GM19397 (cell line): Measurements from ENCODE around the gene MRPL36.
"Not testable (repeated sequence)": the region's sequence is repeated elsewhere in the genome, so short reads cannot be mapped to it uniquely, and the experiment has no call there.

Source experiments
- ATAC-seq: cut with Tn5 transposase; IDR thresholded peaks from one replicate; pipeline ENCODE4 v1.9.1; 2021; ENCODE audit warnings: mild to moderate bottlenecking, moderate library complexity; ENCODE audit not compliant: unreplicated experiment

The MRPL36 gene

GRCh38 chr5:1799602-1800471, at the start of gene MRPL36:
MRPL36 (minus strand) TSS chr5:1799837; CDS start chr5:1798935, 902 bp downstream.
- peak; percentile 61 for ATAC-seq

DNA sequence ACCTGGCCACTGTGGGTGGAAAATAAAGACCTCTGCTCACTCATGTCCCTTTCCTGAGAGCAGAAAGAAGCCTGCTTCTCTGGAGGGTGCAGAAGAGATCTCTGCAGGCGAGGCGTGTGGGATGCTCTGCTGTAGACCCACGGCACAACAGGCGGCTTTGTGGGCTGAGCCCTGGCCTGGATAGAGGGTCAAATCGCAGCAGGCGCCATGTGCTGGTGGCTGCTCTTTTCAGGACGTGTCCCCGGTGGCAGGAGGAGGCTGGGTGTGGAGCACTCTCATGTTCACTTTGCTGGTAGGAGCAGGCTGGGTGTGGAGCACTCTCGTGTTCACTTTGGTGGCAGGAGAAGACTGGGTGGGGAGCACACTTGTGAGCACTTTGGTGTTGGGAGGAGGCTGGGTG, 48.0 kb upstream of the MRPL36 start:
- ATAC-seq: no peak

DNA sequence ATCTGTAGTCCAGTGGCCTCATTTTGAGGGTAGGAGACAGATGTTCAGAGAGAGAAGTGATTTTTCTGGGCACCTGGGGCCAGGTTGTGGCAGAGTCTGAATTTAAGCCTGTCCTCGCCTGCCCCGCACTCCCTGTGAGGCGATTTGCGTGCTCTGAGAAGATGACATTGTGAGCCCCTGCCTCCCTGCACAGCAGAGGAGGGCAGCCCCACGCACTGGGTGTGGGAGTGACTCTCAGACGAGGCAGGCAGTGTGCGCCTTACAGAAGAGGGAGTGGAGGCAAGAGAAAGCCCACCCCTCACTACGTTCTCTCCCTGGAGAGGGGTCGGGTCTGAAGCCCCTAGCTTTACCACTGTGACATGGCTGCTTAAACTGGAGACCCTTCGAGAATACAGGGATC, 47.4 kb upstream of the MRPL36 start:
- no peak for ATAC-seq

- ATAC-seq: no peak
Measured at GRCh38 chr5:1846583-1846982, 46.9 kb upstream of the MRPL36 start.

- no peak for ATAC-seq
Measured at GRCh38 chr5:1845696-1846095, 46.1 kb upstream of the MRPL36 start.

GRCh38 chr5:1844708-1845436, 45.2 kb upstream of the MRPL36 start:
- ATAC-seq: no peak

DNA sequence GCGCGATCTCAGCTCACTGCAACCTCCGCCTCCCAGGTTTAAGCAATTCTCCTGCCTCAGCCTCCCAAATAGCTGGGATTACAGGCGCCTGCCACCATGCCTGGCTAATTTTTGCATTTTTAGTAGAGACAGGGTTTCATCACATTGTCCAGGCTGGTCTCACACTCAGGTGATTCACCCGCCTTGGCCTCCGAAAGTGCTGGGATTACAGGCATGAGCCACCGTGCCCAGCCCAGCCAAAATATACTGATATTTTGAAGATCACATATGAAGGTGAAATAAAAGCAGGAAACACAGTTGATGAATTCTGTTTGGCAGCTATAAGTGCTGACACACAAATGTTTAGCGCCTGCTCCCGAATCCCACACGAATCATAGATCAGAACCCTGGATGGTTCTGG, 44.1 kb upstream of the MRPL36 start:
- not testable (repeated sequence) for ATAC-seq

DNA sequence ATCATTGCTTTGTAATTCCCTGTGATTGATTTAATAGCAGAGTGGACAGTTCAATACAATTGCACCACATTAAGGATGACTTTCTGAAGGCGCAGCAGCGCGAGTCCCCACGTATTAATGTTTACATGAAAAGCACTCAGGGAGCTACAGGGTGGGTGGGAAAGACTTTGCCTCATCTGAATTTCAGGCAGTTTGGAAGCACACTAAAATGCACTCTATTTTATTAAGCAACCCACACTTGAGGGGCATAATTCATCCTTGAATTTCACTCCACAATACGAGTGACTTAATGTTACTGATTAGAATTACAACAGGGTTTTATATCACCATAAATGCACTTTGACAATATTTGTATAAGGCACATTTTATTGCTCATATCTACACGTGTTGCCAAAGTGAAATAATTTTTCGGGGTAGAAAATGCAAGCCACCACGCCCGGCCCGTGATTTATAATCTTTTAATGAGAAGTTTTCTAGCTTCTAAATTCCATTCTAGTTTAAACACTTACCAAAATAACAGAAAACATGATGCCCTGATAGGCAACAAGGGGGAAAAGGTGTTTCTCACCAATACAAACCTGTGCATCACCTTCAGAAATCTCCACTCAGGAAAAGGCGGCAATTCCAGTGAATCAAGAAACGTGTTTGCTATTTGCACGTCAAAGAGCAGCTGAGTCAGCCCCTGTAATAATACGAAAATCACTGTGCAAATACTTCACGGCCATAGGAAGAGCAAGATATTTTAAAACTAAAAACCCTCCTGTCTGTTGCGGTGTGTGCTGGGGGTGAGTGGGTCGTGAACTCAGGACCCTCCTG, 42.6 kb upstream of the MRPL36 start:
- no peak for ATAC-seq

- no peak for ATAC-seq
Measured at GRCh38 chr5:1840741-1841521, 41.3 kb upstream of the MRPL36 start.

DNA sequence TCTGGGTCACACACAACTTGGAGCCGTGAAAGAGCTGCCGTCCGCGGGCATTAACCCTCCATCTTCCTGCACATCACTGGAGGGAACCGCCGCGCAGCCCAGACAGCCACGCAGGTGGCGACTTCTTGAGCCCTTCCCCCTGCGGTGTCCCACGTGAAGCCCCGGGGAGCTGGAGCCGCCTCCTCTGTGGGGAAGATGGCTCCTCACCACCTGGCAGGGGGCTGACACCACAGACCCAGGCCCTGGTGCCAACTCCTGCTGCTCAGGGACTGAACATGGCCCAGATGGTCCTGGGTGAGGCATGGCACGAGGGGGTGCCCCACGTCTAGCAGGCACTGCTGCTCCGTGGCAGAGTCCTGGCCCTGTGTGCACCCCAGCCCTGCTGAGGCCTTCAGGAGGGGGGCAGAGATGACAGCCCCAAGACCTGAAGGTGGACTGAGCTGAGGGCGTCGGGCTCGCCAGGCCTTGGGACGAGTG, 40.5 kb upstream of the MRPL36 start:
- no peak for ATAC-seq

- no peak for ATAC-seq
Measured at GRCh38 chr5:1838013-1838412, 38.4 kb upstream of the MRPL36 start.

DNA sequence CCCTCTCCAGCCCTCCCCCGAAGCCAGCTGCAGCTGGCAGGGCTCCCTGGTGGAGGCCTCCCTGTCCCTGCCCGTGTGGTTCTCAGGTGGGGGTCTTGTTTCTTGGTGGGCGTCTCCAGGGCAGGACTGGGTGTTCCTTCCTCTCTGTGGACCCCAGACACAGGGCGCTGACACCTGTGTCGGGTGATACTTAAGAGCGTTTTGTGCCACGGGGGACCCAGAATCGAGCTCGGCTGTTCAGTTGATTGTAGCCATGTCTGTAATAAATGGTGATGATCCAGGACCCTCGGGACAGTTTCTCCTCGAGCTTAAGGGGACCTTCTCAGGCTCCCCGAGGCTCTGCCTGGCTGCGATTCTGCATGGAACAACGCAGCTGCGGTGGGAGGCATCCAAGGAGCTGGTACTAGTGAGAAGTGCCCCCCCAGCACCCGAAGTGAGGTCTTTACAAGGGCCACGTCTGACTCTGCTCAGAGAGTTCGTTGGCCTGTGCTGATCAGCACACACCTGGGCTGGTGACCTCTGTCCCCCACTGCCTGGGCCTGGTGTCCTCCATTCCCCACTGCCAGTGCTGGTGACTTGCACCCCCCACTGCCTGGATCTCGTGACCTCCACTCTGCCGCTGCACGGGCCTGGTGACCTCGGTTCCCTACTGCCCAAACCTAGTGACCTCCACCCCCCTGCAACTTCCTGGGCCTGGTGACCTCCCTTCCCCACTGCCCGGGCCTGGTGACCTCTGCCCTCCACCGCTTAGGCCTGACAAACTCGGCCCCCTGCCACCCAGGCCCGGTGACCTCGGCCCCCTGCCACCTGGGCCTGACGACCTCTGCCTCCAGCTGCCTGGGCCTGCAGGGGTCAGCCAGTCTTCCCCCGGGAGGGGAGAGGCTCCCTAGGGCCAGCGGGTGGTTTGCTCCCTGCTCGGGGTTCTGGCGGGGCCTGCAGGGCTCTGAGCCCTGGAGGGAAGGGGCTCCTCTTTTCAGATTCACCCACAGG, 37.5 kb upstream of the MRPL36 start:
- no peak for ATAC-seq

DNA sequence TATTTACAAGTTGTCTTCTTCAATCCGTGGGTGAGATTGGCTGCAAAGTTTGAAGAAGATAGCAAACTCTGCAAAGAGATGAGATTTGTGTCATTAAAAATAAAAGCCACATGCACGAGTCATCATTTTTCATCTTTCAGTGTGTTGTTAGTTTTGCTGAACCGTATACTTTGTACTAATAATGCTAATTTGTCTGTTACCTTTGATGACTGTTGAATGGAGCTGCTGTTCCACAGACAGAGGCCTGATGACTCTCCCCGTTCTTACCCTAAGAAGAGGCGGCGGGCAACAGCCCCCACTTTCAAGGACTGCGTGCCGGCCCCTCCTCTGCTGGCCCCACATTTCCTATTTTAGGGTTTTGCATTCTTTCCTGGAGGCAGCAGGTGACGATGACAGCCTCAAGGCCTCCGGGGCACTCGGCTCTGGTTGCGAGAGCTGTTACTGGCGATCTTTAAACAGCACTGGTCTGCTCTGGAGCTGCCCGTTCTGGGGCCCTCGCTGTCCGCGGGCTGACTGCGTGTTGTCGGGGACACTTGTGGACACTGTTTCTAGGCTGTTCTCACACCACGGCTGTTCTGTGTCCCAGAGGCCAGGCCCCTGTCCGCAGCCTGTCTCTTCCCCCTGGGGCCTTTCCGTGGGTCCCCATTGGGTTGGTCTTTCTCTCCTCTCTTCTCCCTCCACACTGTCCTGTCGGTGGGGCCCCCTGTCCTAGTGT, 36.7 kb upstream of the MRPL36 start:
- ATAC-seq: no peak

DNA sequence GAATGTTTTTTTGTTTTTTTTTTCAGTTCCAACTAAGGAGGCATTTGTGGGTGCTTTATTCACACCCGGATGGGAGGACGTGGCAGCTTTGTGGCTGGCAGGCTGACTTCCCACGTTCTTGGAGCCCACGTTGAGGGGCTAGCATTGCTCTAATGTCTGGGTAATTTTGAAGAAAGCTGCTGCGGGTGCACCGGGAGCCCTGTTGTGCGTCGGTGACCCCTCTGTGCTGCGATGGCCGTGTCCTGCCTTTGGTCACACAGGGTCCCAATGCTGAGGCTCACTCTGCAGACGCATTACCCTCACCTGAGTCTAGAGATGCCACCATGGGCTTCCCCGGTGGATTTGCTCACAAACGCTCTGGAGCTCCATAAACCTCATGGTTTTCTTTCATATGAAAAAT, 35.8 kb upstream of the MRPL36 start:
- ATAC-seq: no peak

GRCh38 chr5:1834721-1835429, 35.2 kb upstream of the MRPL36 start:
- ATAC-seq: no peak

DNA sequence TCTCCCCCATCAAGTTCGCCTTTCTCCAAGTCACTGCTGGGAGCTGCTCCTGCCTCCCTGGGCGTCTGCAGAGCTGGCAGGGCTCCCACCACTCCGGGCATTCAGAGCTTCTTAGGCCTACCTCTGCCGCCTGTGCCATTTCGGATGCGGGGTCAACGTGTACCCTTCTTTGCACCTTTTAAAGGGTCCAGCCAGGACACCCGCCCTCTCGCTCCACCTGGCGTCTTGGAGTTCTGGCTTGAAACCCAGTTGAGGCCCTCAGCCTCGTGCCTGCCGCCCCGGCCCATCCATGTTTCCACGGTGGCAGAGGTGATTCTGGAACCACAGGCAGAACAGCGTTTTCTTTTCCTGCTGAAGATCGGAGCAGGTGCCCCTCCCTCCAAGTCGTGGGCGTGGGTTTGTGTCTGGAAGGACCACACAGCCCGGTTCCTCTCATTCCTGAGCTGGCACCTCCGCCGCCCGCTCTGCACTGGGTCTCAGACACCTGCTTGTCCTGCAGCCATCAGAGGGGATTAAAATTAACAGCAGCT, 34.5 kb upstream of the MRPL36 start:
- ATAC-seq: no peak

- no peak for ATAC-seq
Measured at GRCh38 chr5:1833264-1834021, 33.8 kb upstream of the MRPL36 start.
